Tibial artery (tissue), 4 donors: ENCODE results near the gene DSG2.

Source experiments
- DNase-seq, 2 donors: peaks; one replicate each; pipeline ENCODE4 v3.0.0-alpha.2; 2019
- H3K27ac ChIP-seq, 2 donors: fragments of 200-600 bp; sonication (generic) in 1 of 2; 1 replicate in 1 of 2; 2 replicates in 1 of 2; pipeline ENCODE4 v1.5.1; 2018 to 2019; ENCODE audit warnings: mild to moderate bottlenecking in 1 of 2
- H3K27me3 ChIP-seq, 2 donors: fragments of 200-600 bp; sonication (generic) in 1 of 2; one replicate each; pipeline versions ENCODE4 v1.5.1 to v1.6.0; 2016 to 2019
- H3K36me3 ChIP-seq, 3 donors: fragments of 200-600 bp; sonication (generic) in 2 of 3; one replicate each; pipeline ENCODE4 v1.5.1; 2016 to 2019; ENCODE audit warnings: mild to moderate bottlenecking in 2 of 3
- H3K4me1 ChIP-seq, 4 donors: fragments of 200-600 bp; sonication (generic) in 2 of 4; 1 replicate in 3 of 4; 2 replicates in 1 of 4; pipeline ENCODE4 v1.5.1; 2016 to 2019
- H3K4me3 ChIP-seq, 2 donors: fragments of 200-600 bp; sonication (generic) in 1 of 2; 1 replicate in 1 of 2; 2 replicates in 1 of 2; pipeline ENCODE4 v1.5.1; 2018 to 2019; ENCODE audit warnings: mild to moderate bottlenecking in 2 of 2
- H3K9me3 ChIP-seq, 3 donors: fragments of 200-600 bp; sonication (generic) in 1 of 3; one replicate each; pipeline ENCODE4 v1.5.1; 2016 to 2019
- intact Hi-C: fragments of 100-400 bp; cut with DNase I; formaldehyde crosslinking; loops from one replicate; pipeline ENCODE4 v1.15.0; 2023; ENCODE audit warnings: low total_unique reads
- TF ChIP-seq, protein P1 (sequence below), 2 experiments: fragments of 200-600 bp in 1 of 2; fragments of 450-650 bp in 1 of 2; IDR thresholded peaks; one replicate each; pipeline ENCODE4 v1.5.1; 2017 to 2019; ENCODE audit warnings: antibody characterized with exemption in 2 of 2, mild to moderate bottlenecking in 1 of 2, moderate library complexity in 1 of 2

DSG2 gene

GRCh38 chr18:31546476-31546875, 48.5 kb downstream of the DSG2 start:
- H3K27ac ChIP-seq = no peak overlapping the region
- no peaks in the 10 kb centered on the region for H3K4me1 ChIP-seq

DNA sequence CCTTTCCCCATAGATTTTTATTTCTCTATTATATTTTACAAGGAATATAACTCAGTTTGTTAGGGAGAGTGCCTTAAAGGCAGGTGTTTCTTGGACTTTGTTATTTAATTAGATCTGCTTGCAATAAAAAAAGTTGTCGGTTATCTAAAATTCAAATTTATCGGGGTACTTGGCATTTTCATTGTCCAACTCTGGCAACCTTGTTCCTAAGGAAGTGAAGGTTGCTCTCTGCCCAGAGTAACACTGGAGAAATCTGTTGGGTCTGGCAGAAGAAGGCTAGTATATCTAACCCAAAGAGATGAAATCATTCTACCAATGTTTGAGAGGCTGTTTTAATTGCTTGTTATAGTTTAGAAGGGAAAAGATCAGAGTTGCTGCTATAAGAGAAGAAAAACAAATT, 50.9 kb downstream of the DSG2 start:
- H3K27me3 ChIP-seq = no peaks in the 10 kb centered on the region
- no peaks in the 10 kb centered on the region for H3K4me1 ChIP-seq
- H3K9me3 ChIP-seq = no peaks in the 10 kb centered on the region
- no peak overlapping the region for H3K27ac ChIP-seq
- no peak overlapping the region for H3K4me3 ChIP-seq
- no peak for DNase-seq
- intact Hi-C loops = no loop called here
- no peaks in the 10 kb centered on the region for H3K36me3 ChIP-seq
- TF ChIP-seq, protein P1, sequence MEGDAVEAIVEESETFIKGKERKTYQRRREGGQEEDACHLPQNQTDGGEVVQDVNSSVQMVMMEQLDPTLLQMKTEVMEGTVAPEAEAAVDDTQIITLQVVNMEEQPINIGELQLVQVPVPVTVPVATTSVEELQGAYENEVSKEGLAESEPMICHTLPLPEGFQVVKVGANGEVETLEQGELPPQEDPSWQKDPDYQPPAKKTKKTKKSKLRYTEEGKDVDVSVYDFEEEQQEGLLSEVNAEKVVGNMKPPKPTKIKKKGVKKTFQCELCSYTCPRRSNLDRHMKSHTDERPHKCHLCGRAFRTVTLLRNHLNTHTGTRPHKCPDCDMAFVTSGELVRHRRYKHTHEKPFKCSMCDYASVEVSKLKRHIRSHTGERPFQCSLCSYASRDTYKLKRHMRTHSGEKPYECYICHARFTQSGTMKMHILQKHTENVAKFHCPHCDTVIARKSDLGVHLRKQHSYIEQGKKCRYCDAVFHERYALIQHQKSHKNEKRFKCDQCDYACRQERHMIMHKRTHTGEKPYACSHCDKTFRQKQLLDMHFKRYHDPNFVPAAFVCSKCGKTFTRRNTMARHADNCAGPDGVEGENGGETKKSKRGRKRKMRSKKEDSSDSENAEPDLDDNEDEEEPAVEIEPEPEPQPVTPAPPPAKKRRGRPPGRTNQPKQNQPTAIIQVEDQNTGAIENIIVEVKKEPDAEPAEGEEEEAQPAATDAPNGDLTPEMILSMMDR (IDR thresholded peaks at IDR 0.05) = no peak

More at GRCh38 chr18:31546476-31546875, 48.5 kb downstream of the DSG2 start:
- no peak overlapping the region for H3K4me3 ChIP-seq
- TF ChIP-seq, protein P1 (IDR thresholded peaks at IDR 0.05) = no peak
- H3K36me3 ChIP-seq = peaks cover 0 to 10% (median 0%) of the 10 kb centered on the region in 3 donors
- DNase-seq = no peak
- no peaks in the 10 kb centered on the region for H3K9me3 ChIP-seq
- no peaks in the 10 kb centered on the region for H3K27me3 ChIP-seq
- intact Hi-C loops = no loop called here

DNA sequence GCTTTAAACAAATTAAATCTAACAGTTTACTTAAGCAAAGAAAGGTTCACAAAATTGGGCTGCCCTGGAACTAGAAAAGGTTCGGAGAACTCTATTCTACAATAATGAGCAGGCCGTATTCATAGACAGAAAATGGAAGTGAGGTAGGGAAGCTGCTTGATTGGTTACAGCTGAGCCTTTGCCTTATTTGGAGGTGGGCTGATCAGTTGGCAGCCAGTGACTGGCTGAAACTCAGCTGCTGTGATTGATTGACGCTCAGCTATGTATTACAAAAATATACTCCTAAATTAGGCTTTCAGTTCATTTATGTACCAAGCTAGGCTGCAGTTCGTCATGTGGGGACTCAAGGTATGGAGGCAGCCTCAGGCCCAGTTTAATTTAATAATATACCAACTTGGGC, 51.4 kb downstream of the DSG2 start:
- H3K27ac ChIP-seq = no peak overlapping the region
- no peaks in the 10 kb centered on the region for H3K4me1 ChIP-seq
- intact Hi-C loops = no loop called here
- H3K27me3 ChIP-seq = no peaks in the 10 kb centered on the region
- no peak overlapping the region for H3K4me3 ChIP-seq
- no peaks in the 10 kb centered on the region for H3K36me3 ChIP-seq
- H3K9me3 ChIP-seq = no peaks in the 10 kb centered on the region
- DNase-seq = no peak
- TF ChIP-seq, protein P1 (IDR thresholded peaks at IDR 0.05) = no peak

- Histone ChIP-seq H3K27ac (no peak overlapping the region), H3K36me3 (no peaks in the 10 kb centered on the region), H3K4me3 (no peak overlapping the region), H3K4me1 (no peaks in the 10 kb centered on the region), H3K9me3 (no peaks in the 10 kb centered on the region), H3K27me3 (no peaks in the 10 kb centered on the region)
- DNase-seq = no peak
- intact Hi-C loops = no loop called here
- TF ChIP-seq, protein P1 (IDR thresholded peaks at IDR 0.05) = no peak
Measured at GRCh38 chr18:31551883-31552282, 53.9 kb downstream of the DSG2 start.

GRCh38 chr18:31553800-31554199, 55.8 kb downstream of the DSG2 start:
- Histone ChIP-seq H3K4me1 (no peaks in the 10 kb centered on the region), H3K9me3 (no peaks in the 10 kb centered on the region), H3K27me3 (no peaks in the 10 kb centered on the region), H3K27ac (no peak overlapping the region), H3K4me3 (no peak overlapping the region), H3K36me3 (no peaks in the 10 kb centered on the region)
- TF ChIP-seq, protein P1 (IDR thresholded peaks at IDR 0.05) = no peak
- intact Hi-C loops = no loop called here
- no peak for DNase-seq

DNA sequence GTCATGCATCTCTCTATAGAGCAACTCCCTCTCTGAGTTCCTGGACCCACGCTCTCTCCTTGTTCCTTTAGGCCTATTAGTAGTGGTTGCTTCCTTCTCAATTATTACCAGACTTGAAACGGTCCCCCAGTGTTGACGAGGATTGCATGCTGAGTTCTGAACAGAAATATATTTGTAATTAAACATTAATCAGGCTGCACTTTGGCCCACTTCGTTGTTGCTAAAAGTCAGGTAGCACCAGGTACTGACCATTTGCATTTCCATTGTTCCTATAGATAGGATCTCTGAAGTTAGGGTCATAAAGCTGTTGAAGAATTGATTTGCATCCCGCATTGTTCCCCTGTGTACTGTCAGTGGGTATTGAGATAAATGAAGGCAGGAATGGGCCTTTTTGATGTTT, 56.8 kb downstream of the DSG2 start:
- H3K9me3 ChIP-seq = no peaks in the 10 kb centered on the region
- no peak overlapping the region for H3K4me3 ChIP-seq
- H3K4me1 ChIP-seq = no peaks in the 10 kb centered on the region
- H3K27ac ChIP-seq = no peak overlapping the region
- TF ChIP-seq, protein P1 (IDR thresholded peaks at IDR 0.05) = no peak
- intact Hi-C loops = no loop called here
- DNase-seq = no peak
- H3K27me3 ChIP-seq = no peaks in the 10 kb centered on the region
- H3K36me3 ChIP-seq = no peaks in the 10 kb centered on the region
